ENCODE results near the gene GALNTL6.
A peak's percentile ranks its signal among the peaks of the same experiment; 100 is the strongest.
"Not testable (repeated sequence)": the region's sequence is repeated elsewhere in the genome, so short reads cannot be mapped to it uniquely, and the experiment has no call there.

GALNTL6 gene

DNA sequence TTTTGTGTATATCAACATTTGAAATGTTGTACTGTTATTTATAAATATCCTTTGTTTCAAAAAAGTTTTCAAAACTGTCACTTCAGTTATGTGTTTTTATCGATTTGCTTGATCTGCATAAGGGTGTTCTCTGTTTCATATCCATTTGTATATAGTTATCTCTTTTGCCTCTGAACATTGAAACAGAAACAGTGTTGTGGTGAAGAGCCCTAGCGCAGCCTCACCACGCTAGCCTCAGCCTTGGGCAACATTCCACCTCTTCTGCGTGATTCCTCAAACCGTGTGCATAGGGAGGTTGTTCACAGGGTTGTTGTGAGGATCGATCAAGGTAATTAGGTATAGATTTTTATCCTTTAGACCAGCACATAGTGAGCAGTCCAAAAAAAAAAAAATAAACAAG, 1068.4 kb downstream of the GALNTL6 start:
- H3K4me3 ChIP-seq (ENCODE audit: control insufficient read depth, low read depth, low read length), result no peak overlapping the region
- TF ChIP-seq, protein P1, sequence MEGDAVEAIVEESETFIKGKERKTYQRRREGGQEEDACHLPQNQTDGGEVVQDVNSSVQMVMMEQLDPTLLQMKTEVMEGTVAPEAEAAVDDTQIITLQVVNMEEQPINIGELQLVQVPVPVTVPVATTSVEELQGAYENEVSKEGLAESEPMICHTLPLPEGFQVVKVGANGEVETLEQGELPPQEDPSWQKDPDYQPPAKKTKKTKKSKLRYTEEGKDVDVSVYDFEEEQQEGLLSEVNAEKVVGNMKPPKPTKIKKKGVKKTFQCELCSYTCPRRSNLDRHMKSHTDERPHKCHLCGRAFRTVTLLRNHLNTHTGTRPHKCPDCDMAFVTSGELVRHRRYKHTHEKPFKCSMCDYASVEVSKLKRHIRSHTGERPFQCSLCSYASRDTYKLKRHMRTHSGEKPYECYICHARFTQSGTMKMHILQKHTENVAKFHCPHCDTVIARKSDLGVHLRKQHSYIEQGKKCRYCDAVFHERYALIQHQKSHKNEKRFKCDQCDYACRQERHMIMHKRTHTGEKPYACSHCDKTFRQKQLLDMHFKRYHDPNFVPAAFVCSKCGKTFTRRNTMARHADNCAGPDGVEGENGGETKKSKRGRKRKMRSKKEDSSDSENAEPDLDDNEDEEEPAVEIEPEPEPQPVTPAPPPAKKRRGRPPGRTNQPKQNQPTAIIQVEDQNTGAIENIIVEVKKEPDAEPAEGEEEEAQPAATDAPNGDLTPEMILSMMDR (IDR thresholded peaks at IDR 0.05; ENCODE audit: control insufficient read depth, insufficient read depth, low read depth, low read length, missing control alignments), result no peak
- no peak for DNase-seq (ENCODE audit: low read depth)

DNA sequence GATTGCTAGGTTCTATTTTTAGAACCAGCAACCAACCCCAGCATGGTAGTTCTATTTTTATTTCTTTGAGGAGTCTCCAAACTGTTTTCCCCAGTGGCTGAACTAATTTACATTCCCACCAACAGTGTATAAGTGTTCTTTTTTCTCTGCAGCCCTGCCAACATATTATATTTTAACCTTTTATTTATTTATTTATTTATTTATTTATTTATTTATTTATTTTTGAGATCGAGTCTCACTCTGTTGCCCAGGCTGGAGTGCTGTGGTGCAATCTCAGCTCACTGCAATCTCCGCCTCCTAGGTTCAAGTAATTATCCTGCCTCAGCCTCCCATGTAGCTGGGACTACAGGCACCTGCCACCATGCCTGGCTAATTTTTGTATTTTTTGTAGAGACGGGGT, 1074.2 kb downstream of the GALNTL6 start:
- not testable (repeated sequence) for DNase-seq (ENCODE audit: low read depth)

DNA sequence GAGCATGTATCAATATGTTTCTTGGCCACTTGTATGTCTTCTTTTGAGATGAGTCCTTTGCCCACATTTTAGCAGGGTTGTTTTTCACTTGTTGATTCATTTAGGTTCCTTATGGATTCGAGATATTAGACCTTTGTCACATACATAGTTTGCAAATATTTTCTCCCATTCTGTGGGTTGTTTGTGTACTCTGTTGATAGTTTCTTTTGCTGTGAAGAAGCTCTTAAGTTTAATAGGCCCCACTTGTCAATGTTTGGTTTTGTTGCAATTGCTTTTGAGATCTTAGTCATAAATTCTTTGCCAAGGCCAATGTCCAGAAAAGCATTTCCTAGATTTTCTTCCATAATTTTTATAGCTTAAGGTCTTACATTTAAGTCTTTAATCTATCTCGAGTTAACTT, 1074.8 kb downstream of the GALNTL6 start:
- DNase-seq (ENCODE audit: low read depth), result no peak
- H3K4me3 ChIP-seq (ENCODE audit: control insufficient read depth, low read depth, low read length), result no peak overlapping the region
- TF ChIP-seq, protein P1 (IDR thresholded peaks at IDR 0.05; ENCODE audit: control insufficient read depth, insufficient read depth, low read depth, low read length, missing control alignments), result no peak

More for the DNA sequence above, 1074.2 kb downstream of the GALNTL6 start:
- H3K4me3 ChIP-seq (ENCODE audit: control insufficient read depth, low read depth, low read length), result not testable (repeated sequence)

DNA sequence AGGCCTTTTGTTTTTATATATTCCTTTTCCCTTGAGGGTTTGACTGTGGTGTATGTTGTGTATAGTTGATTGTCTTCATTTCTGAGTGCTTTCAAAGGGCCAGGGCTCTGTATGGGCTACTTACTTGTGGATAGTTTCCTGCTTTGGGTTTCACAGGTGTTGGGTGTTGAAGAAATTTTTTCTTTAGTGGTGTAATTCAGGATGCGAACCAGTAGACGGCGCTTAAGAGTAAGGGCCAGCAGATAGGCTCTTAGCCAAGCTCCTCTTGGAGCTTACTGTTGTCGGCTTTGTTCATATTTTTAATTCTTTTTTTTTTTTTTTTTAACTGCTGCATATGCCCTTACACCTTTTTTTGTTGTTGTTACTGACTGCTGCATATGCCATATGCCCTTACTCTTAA, 1079.1 kb downstream of the GALNTL6 start:
- DNase-seq (ENCODE audit: low read depth), result no peak
- no peak overlapping the region for H3K4me3 ChIP-seq (ENCODE audit: control insufficient read depth, low read depth, low read length)
- TF ChIP-seq, protein P1 (IDR thresholded peaks at IDR 0.05; ENCODE audit: control insufficient read depth, insufficient read depth, low read depth, low read length, missing control alignments), result peak; percentile 55

DNA sequence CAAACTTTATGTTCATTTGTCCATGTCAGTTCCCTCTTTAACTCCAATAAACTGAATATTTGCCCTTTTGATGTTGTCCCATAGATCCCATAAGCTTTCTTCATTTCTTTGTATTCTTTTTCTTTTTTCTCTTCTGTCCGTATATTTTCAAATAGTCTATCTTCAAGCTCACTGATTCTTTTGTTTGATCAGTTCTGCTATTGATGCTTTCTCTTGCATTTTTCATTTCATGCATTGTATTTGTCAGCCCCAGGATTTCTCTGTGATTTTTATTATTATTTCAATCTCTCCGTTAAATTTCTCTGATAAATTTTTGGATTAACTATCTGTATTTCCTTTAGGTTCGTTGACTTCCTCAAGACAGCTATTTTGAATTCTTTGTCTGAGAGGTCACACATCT, 1082.5 kb downstream of the GALNTL6 start:
- TF ChIP-seq, protein P1 (IDR thresholded peaks at IDR 0.05; ENCODE audit: control insufficient read depth, insufficient read depth, low read depth, low read length, missing control alignments), result no peak
- DNase-seq (ENCODE audit: low read depth), result no peak
- no peak overlapping the region for H3K4me3 ChIP-seq (ENCODE audit: control insufficient read depth, low read depth, low read length)

DNA sequence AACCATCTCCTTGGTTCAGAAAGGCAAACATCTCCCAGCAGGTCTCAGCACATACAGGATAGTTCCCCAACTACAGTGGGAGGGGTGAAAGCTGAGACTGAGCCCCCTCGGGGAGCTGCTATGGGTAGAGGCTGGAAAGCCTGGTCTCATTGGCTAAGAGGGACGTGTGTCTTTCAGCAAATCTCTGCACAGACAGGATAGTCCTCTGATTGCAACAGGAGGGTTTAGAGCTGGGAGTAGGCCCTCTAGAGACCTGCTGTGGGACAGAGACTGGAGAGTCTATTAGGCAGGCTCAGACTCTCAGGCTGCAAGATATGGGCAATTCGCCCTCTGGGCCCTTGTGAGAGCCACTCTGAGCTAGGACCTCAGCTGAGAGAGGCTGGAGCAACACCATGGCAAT, 1083.8 kb downstream of the GALNTL6 start:
- TF ChIP-seq, protein P1 (IDR thresholded peaks at IDR 0.05; ENCODE audit: control insufficient read depth, insufficient read depth, low read depth, low read length, missing control alignments), result no peak
- no peak overlapping the region for H3K4me3 ChIP-seq (ENCODE audit: control insufficient read depth, low read depth, low read length)
- DNase-seq (ENCODE audit: low read depth), result no peak

DNA sequence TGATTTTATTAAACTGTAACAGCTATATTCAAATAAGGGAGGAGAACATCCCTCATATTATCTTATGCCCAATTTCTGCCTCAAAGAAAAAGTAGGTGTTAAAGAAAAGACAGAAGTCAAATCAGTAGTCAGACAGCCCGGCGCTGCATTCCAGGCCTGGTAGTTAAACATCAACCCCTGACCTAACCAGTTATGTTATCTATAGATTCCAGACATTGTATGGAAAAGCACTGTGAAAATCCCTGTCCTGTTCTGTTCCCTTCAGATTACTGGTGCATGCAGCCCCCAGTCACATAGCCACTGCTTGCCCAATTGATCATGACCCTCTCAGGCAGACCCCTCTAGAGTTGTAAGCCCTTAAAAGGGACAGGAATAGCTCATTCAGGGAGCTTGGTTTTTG, 1085.5 kb downstream of the GALNTL6 start:
- no peak for DNase-seq (ENCODE audit: low read depth)
- TF ChIP-seq, protein P1 (IDR thresholded peaks at IDR 0.05; ENCODE audit: control insufficient read depth, insufficient read depth, low read depth, low read length, missing control alignments), result no peak
- no peak overlapping the region for H3K4me3 ChIP-seq (ENCODE audit: control insufficient read depth, low read depth, low read length)
